AG09319 (cell line): Measurements from ENCODE around the gene ATXN1.
A peak's percentile ranks its signal among the peaks of the same experiment; 100 is the strongest.

Experiments used
- DNase-seq: peaks from one replicate; pipeline ENCODE4 v3.0.0-alpha.2; 2010; ENCODE audit warnings: low read depth; ENCODE audit errors: extremely low read depth
- TF ChIP-seq, protein P1 (sequence below): IDR thresholded peaks from 2 replicates; pipeline ENCODE4 v1.5.1; 2011; ENCODE audit warnings: low read depth, mild to moderate bottlenecking, inconsistent platforms, low read length, moderate library complexity

The ATXN1 gene

DNA sequence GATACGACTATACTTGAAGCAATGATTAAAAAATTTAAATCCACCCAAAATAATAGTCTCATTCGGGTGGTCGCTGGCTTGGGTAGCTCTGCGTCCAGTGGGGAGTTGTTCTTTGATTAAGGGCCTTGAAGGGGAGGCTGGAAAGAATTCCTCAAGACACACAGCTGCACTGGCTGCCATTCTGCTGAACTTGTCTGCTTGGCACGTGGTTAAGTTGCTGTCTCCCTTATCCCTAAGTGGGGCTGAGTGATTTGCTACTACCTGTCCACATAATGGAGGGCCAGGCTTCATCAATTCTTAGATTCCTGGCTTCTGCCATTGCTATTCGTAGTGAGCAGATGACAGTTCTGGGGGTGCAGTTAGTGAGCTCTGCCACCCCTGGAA, 424.4 kb downstream of the ATXN1 start:
- TF ChIP-seq, protein P1, sequence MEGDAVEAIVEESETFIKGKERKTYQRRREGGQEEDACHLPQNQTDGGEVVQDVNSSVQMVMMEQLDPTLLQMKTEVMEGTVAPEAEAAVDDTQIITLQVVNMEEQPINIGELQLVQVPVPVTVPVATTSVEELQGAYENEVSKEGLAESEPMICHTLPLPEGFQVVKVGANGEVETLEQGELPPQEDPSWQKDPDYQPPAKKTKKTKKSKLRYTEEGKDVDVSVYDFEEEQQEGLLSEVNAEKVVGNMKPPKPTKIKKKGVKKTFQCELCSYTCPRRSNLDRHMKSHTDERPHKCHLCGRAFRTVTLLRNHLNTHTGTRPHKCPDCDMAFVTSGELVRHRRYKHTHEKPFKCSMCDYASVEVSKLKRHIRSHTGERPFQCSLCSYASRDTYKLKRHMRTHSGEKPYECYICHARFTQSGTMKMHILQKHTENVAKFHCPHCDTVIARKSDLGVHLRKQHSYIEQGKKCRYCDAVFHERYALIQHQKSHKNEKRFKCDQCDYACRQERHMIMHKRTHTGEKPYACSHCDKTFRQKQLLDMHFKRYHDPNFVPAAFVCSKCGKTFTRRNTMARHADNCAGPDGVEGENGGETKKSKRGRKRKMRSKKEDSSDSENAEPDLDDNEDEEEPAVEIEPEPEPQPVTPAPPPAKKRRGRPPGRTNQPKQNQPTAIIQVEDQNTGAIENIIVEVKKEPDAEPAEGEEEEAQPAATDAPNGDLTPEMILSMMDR = no peak
- no peak for DNase-seq

DNA sequence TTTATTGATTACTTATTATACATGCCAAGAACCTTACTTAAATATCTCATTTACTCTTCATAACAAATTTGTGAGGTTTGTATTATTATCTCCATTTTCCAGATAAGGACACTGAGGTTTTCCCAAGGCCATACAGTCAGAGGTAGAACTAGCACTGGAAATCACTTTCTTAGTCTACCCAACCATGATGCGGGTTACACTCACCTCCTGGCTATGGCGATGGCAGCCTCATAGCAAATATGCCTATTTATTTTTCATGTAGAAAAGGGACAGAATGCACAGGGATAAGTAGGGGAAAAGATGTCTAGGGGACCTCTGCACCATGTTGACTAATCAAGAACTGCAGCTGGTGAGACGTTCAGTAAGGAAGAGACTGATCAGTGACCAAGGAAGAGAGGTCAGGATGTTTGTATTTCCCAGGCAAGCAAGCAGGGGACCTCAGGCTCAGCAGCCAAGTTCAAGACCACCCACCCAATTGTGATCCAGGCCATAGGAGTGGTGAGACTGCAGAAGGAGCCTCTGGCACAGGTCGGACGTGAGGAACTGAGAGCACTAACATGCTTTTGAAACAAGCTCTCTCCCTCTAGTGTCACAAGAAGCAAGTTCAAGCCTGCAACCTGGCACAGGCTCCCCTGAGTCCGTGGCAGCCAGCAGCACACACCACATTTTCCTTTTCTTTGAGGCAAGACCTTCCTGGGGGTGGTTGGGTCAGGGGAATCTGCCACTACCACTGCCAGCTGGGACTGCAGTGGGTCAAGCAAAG, 425.0 kb downstream of the ATXN1 start:
- no peak for DNase-seq
- TF ChIP-seq, protein P1 = peak; percentile 5

DNA sequence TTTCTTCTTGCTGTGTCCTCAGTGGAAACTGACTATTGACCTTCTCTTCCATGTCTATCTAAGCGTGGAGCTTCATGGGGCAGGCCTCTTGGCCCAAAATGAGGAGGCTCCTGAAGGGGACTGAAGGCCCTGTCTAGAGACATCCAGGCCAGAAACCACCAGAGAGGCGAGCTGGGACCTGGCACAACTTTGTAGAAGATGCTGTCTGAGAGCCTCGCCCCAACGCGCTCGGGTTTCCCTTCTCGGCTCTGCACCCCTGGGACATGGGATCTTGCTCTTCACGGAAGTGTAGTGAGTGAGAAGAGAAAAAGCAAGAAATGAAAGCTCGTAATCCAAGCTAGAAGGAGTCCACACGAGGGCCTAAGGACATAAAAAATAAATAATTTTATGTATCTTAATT, 426.1 kb downstream of the ATXN1 start:
- TF ChIP-seq, protein P1 = no peak
- DNase-seq = no peak

DNA sequence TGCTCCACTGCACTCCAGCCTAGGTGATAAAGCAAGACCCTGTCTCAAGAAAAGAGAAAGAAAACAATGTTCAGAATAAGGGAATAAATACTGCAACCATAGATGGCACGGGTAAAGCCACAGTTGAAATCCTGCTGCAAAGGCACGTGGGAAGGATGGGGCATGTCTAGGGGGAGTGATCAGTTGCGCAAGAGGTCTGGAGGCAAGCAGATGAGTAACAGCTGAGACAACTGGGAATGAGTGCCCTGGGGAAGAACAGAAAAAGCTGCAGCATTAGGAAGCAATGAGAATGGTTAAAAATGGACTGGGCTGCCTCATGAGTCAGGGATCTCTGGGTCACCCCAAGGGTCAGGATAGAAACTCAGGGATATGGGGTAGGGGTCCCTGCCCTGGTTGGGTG, 426.6 kb downstream of the ATXN1 start:
- peak; percentile 79 for DNase-seq
- TF ChIP-seq, protein P1 = no peak

DNA sequence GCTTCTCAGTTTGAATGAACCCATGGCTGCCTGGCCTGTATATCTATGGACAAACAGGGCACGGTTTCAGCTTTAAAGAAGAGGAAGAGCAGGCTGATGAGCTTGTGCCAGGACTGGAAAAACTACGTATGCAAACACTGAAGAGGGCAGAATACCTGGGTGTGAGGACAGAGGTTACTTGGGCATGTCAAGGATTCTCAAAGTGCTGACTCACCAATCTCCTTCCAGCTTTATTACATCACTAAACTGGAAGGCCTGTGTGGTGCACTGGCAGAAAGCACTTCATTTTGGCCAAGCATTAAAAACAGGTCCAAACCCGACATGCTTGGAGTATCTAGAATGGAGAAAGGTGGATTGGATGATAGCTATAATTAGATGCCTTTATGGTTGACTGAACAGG, 427.7 kb downstream of the ATXN1 start:
- DNase-seq = no peak

DNA sequence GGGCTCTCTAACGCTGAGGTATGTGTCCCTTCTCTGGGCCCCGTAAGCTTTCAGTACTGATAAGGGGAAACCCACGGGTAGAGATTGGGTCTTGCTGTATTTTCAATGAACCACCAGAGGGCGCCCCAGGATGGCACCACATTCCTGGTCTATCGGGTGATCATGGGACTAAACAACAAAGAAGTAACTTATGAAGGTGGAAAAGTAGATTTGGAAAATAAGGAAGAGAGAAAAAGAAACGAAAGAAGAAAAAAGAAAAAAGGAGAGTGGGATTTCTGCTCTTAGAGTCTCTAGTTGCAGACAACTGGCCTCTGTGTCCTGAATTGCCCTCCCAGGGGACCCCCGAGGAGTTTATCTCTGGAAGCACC, 429.1 kb downstream of the ATXN1 start:
- DNase-seq = no peak
- TF ChIP-seq, protein P1 = peak; percentile 79

More for the DNA sequence above, 427.7 kb downstream of the ATXN1 start:
- TF ChIP-seq, protein P1 = no peak

DNA sequence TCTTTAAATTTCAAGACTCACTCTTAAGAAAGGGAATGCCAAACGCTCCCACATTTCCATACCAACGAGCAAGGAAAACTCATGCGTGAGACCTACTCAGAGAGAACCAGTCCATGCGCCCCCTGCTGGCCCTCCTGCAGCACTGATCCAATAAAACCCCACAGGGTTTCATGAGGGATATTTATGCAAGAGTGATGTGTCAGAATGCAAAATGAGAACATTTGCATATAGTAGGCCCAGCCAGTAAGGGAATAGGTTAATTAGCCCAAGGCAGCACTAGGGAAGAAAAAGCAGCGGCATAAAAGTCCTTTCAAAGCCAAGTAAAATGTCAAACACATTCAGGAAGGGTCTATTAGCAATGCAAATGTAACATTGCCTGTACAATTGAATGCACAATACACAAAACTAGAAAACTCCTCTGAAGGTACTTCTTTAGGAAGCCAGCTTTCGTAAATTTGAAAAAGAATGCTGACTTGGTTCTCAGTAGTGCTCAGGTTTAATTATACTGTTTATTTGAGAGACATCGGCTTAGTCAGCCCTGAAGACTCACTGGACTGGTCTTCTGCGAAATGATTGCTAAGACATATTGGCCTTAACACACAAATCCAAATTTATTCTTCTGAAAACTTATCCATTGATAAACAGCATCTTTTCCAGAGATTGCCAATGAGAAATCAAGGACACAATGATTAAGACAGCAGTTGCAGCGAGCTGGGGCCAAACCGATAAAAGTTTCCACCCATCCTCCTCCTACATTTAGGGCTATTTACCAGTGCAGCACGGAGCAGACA, 429.7 kb downstream of the ATXN1 start:
- no peak for DNase-seq
- TF ChIP-seq, protein P1 = peak; percentile 97
